ENCODE results near the gene ZMIZ1.

ZMIZ1 gene

DNA sequence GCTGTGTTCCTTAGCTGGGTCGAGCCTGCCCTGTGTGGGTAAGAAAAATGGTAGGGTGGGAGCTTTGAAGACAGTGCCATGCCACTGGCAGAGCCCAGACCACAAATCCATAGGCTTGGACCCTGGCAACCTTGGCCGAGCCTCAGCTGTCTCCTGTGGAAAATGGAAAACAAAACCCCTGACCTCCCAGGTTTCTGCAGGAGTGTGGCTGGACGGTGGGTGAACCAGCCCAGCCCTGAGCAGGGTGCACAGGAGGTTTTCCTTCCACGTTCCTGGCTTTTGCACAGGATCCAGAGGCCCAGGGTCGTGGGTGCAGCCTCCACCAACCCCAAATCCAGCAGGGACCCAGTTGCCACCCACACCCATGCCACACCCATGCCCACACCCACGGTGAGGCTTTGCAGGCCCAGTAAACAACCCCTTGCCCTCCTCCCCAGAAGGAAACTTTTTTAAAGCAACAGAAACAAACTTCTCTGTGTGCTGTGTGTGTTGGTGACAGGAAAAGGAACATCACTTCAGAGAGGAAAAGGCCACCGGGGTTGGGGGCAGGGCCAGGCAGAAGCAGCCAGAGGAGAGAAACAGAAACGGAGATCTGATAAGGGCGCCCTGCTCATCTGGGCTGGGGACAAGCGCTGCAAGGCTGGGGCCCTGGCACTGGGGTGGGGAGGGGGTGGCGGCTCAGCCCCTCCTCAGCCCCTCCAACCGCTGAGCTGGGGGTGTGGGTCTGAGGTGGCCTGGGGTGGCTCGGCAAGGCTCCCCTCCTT lies 20.7 kb upstream of the ZMIZ1 start:
- no peaks in the 10 kb centered on the region for H3K27me3 ChIP-seq (ENCODE audit: insufficient read depth, low read length, poor library complexity, severe bottlenecking)
- no peaks in the 10 kb centered on the region for H3K79me2 ChIP-seq (ENCODE audit: insufficient read depth, low read length)
- TF ChIP-seq CTCF (conservative IDR thresholded peaks at IDR 0.05; ENCODE audit: low read length) = no peak
- TF ChIP-seq EZH2phosphoT487 (IDR thresholded peaks at IDR 0.05; ENCODE audit: borderline replicate concordance) = no peak
- no peaks in the 10 kb centered on the region for H3K9me3 ChIP-seq (ENCODE audit: insufficient read depth, low read depth, low read length)
- no peak overlapping the region for H2AFZ ChIP-seq (ENCODE audit: low read length)
- H4K20me1 ChIP-seq (ENCODE audit: insufficient read depth, low read length, poor library complexity, severe bottlenecking) = no peaks in the 10 kb centered on the region
- H3K4me3 ChIP-seq (ENCODE audit: low read length, poor library complexity, severe bottlenecking) = peak overlapping the region; percentile 65
- H3F3A ChIP-seq (ENCODE audit: low read depth) = 0 out of 2 replicates have a peak, but pooled peaks cover 5% of the 10 kb centered on the region
- H3K9me2 ChIP-seq (replicated peaks; ENCODE audit: low read depth, low read length) = no peaks in the 10 kb centered on the region
- H3K4me2 ChIP-seq (ENCODE audit: low read depth, low read length, poor library complexity, severe bottlenecking) = peak overlapping the region; percentile 82
- peak overlapping the region; percentile 78 for H3K9ac ChIP-seq (ENCODE audit: low read depth, low read length, poor library complexity, severe bottlenecking)
- H3K4me1 ChIP-seq (ENCODE audit: insufficient read depth, low read length, poor library complexity, severe bottlenecking) = peaks cover 74% of the 10 kb centered on the region
- H3K36me3 ChIP-seq (ENCODE audit: insufficient read depth, low read length) = no peaks in the 10 kb centered on the region

DNA sequence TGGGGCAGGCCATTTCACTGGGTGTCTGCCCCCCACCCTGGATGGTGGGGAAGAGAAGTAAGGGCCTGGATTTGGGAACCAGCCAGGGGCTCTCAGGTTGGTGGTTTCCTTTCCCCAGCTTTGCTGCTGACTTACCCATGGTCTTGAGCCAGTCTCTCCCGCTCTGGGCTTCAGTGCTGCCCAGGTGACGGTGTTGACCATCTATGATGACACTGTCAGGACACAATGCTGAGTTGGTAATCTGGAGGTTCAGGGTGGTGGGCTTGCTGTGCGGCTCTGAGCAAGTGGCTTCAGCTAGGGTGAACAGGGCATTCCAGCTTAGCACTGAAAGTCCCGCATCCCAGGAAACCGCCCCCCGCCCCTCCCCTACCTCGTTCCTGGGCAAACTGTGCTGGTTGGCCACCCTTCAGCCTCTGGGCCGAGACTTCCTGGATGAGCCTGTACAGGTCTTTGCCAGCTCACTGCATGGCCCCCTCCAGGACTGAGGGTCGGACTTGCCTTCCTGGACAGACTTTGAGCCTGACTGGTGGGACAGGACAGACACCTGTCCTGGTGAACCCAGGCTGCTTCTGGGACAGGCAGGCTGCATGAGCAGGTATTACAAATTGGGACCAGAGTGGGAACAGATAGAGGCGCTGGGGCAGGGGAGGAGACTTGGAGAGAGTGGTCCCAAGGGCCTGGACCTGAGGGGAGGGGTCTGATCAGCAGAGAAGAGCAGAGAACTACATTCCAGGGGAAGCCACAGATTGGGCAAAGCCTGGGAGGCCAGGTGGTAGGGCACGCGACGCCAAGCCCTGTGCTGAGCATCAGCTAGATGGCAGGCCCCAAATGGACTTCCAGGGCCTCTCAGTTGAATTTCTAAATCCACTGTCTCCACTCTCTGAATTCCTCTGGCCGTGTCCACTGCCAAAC lies 19.9 kb upstream of the ZMIZ1 start:
- no peaks in the 10 kb centered on the region for H3K9me2 ChIP-seq (replicated peaks; ENCODE audit: low read depth, low read length)
- no peak overlapping the region for H2AFZ ChIP-seq (ENCODE audit: low read length)
- H3K4me1 ChIP-seq (ENCODE audit: insufficient read depth, low read length, poor library complexity, severe bottlenecking) = peaks cover 77% of the 10 kb centered on the region
- H3K4me2 ChIP-seq (ENCODE audit: low read depth, low read length, poor library complexity, severe bottlenecking) = peak overlapping the region; percentile 82
- H4K20me1 ChIP-seq (ENCODE audit: insufficient read depth, low read length, poor library complexity, severe bottlenecking) = no peaks in the 10 kb centered on the region
- peak overlapping the region; percentile 78 for H3K9ac ChIP-seq (ENCODE audit: low read depth, low read length, poor library complexity, severe bottlenecking)
- no peaks in the 10 kb centered on the region for H3K27me3 ChIP-seq (ENCODE audit: insufficient read depth, low read length, poor library complexity, severe bottlenecking)
- no peak for TF ChIP-seq EZH2phosphoT487 (IDR thresholded peaks at IDR 0.05; ENCODE audit: borderline replicate concordance)
- TF ChIP-seq CTCF (conservative IDR thresholded peaks at IDR 0.05; ENCODE audit: low read length) = no peak
- H3K4me3 ChIP-seq (ENCODE audit: low read length, poor library complexity, severe bottlenecking) = peak overlapping the region; percentile 65
- no peaks in the 10 kb centered on the region for H3K79me2 ChIP-seq (ENCODE audit: insufficient read depth, low read length)
- no peaks in the 10 kb centered on the region for H3K9me3 ChIP-seq (ENCODE audit: insufficient read depth, low read depth, low read length)
- H3F3A ChIP-seq (ENCODE audit: low read depth) = 0 out of 2 replicates have a peak, but pooled peaks cover 5% of the 10 kb centered on the region
- no peaks in the 10 kb centered on the region for H3K36me3 ChIP-seq (ENCODE audit: insufficient read depth, low read length)

GRCh38 chr10:79049931-79050895 lies 18.6 kb upstream of the ZMIZ1 start:
- H2AFZ ChIP-seq (ENCODE audit: low read length) = no peak overlapping the region
- H3K79me2 ChIP-seq (ENCODE audit: insufficient read depth, low read length) = no peaks in the 10 kb centered on the region
- H3K4me2 ChIP-seq (ENCODE audit: low read depth, low read length, poor library complexity, severe bottlenecking) = peak overlapping the region; percentile 9
- no peaks in the 10 kb centered on the region for H3K27me3 ChIP-seq (ENCODE audit: insufficient read depth, low read length, poor library complexity, severe bottlenecking)
- no peaks in the 10 kb centered on the region for H3K9me3 ChIP-seq (ENCODE audit: insufficient read depth, low read depth, low read length)
- no peaks in the 10 kb centered on the region for H3K36me3 ChIP-seq (ENCODE audit: insufficient read depth, low read length)
- H3K9ac ChIP-seq (ENCODE audit: low read depth, low read length, poor library complexity, severe bottlenecking) = peak overlapping the region; percentile 78
- H3F3A ChIP-seq (ENCODE audit: low read depth) = 0 out of 2 replicates have a peak, but pooled peaks cover 5% of the 10 kb centered on the region
- H3K9me2 ChIP-seq (replicated peaks; ENCODE audit: low read depth, low read length) = no peaks in the 10 kb centered on the region
- TF ChIP-seq CTCF (conservative IDR thresholded peaks at IDR 0.05; ENCODE audit: low read length) = peak; percentile 28; the same call in 1 of the 2 replicates
- no peak for TF ChIP-seq EZH2phosphoT487 (IDR thresholded peaks at IDR 0.05; ENCODE audit: borderline replicate concordance)
- no peaks in the 10 kb centered on the region for H4K20me1 ChIP-seq (ENCODE audit: insufficient read depth, low read length, poor library complexity, severe bottlenecking)
- no peak overlapping the region for H3K4me3 ChIP-seq (ENCODE audit: low read length, poor library complexity, severe bottlenecking)
- H3K4me1 ChIP-seq (ENCODE audit: insufficient read depth, low read length, poor library complexity, severe bottlenecking) = peaks cover 77% of the 10 kb centered on the region

Data from Loucy (cell line).